ENCODE results near the gene TYW3.

The TYW3 gene, protein sequence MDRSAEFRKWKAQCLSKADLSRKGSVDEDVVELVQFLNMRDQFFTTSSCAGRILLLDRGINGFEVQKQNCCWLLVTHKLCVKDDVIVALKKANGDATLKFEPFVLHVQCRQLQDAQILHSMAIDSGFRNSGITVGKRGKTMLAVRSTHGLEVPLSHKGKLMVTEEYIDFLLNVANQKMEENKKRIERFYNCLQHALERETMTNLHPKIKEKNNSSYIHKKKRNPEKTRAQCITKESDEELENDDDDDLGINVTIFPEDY

DNA sequence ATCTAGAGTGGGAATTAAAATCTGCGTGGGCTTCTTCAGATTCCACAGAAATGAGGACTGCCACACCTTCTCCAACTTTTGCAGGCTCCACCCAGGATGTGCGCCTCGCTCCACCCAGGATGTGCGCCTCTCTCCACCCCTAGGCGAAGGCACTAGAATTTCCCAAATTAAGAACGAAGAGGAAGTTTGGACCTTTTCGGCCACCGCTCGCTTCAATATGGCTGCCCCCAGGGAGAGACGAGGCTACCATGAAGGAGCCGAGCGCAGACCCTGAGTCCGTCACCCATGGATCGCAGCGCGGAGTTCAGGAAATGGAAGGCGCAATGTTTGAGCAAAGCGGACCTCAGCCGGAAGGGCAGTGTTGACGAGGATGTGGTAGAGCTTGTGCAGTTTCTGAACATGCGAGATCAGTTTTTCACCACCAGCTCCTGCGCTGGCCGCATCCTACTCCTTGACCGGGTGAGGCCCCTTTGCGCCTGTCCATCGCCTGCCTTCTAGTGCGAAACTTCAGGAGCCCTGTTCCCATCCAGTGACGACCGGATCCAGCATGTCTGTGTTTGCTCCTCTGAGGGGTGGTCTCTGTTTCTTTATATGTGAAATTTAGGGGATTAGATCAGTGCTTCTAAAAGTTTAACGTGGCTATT, at the start of gene TYW3, which contains the start of gene CRYZ:
Gene TYW3 (plus strand): TSS at position 193 of the 644 bp plus-strand sequence. CDS start 93 bp downstream, at position 286.
Gene CRYZ (minus strand): TSS at position 91 of the 644 bp plus-strand sequence. CDS start 8,229 bp downstream, outside the sequence.
- peak; percentile 88 for DNase-seq

GRCh38 chr1:74683656-74684055, 49.3 kb upstream of the TYW3 start:
- no peak for DNase-seq

DNA sequence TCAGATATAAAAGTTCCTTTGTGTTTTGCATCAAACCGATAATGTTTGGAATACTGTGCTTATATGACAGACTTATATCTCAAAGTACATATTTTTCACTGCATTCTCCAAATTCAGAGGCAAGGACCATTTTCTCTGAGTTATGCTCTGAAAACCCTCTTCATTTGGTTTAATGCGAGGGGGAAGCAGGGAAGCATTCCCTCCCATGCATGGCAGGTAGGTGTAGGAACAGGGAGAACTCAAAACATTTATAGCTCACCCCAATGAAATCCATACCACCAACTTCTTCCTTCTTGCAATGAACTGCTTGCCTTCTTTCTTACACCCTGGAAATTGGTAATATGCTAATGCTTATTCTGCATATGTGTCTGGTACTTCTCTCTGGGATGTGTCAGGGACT, 48.7 kb upstream of the TYW3 start:
- no peak for DNase-seq

DNA sequence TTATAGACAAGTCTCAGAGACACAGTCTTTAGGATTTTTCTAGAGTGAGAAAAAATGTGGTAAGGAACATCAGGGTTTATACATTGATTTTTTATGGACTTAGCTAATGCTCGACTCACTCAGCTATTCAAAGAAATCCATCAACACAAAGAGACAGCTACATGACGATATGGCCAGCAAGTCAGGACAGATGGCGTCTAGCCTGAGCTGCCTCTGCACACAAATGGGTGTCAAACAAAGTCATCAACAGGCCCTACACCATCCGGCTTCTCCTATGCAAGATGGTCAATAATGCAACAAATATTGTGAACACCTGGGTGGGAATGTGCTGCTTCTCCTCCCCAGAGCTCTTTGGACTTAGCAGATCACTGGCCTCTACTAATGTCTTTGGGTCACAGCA, 46.0 kb upstream of the TYW3 start:
- DNase-seq: no peak

- peak; percentile 75 for DNase-seq
Measured at GRCh38 chr1:74689621-74690363, 43.2 kb upstream of the TYW3 start.

- DNase-seq: peak; percentile 59
Measured at GRCh38 chr1:74690364-74690696, 42.6 kb upstream of the TYW3 start.

DNA sequence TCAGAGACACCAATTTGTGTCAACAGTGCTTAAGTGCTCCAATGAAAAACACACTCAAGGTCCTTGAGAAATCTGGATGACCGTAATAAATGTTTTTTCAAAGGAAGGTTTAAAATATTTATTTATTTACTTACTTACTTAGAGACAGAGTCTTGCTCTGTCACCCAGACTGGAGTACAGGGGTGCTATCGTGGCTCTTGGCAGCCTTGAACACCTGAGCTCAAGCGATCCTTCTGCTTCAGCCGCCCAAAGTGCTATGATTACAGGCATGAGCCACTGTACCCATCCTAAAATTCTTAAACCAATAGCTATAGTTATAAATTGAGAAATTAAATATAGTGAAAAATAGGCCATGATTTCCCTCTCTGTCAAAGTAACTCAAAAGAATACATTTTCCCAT, 42.0 kb upstream of the TYW3 start:
- DNase-seq: peak; percentile 83

DNA sequence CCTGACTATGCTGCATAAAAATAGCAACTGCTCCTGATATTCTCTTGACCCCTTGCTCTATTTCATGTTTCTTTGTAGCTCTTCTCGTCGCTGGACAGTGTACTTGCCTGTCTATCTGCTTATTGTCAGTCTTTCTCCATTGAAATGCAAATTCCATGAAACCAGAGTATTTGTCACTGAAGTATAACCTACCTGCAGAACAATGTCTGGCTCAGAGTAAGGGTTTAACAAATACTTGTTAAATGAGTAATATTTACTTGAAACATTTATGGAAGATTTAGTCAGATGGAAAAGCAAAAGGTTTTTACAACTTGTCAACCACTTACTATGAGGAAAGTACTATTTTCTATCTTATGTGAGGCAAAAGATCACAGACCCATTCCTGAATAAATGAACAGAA, 39.5 kb upstream of the TYW3 start:
- DNase-seq: no peak

GRCh38 chr1:74697832-74698231, 35.1 kb upstream of the TYW3 start:
- DNase-seq: no peak

DNA sequence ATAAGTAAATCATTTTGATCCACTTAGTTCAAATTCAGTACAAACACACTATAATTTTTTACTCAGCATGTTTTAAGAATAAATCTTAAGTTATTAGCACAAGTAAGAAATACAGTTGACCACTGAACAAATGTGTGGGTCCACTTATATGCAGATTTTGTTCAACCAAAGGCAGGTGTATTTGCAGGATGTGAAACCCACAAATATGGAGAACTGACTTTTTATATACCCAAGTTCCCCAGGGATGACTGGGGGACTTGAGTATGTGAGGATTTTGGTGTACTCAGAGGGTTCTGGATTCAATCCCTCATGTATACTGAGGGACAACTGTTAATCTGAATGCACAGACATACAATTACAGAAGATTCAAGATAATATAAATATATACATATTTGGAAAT, 33.6 kb upstream of the TYW3 start:
- DNase-seq: no peak

GRCh38 chr1:74703386-74704182, 29.4 kb upstream of the TYW3 start:
- DNase-seq: no peak

DNA sequence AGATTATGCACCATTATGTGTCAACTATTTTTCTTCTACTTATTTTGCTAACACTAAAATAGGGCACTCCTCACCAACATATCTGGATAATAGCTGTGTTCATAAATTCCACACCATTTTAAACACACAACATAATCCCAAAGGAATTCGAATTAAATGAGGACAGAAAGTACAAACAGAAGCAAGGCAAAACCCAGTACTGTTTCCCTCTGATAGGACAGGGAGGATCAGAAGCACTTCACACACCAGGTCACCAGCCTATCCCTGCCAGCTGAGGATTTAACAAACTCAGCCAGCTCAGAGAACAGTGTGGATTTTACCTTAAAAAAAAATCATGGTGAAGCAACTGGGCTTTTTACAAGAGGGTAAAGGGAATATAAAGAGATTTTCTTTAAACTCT, 20.1 kb upstream of the TYW3 start:
- DNase-seq: no peak

DNA sequence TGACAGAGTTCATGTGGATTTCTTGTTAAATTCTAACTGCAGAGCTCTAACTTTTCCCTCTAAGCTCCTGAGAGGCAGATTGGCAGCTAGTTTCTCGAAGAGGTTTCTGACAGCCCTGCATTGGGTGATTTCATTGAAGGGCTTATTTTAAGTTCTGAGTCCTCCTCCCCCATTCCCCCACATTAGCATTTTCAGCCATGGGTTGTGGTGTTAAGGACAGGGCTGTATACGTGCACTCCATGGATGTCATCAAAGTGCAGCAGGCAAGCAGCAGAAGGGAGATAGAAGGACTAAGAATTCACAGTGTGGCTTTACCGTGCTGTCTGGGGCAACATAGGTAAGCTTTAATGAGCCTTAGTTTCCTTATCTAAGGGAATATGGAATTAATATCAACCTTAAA, 19.1 kb upstream of the TYW3 start:
- DNase-seq: no peak

GRCh38 chr1:74714429-74715235, 18.3 kb upstream of the TYW3 start:
- no peak for DNase-seq

- DNase-seq: no peak
Measured at GRCh38 chr1:74715236-74715502, 17.8 kb upstream of the TYW3 start.

DNA sequence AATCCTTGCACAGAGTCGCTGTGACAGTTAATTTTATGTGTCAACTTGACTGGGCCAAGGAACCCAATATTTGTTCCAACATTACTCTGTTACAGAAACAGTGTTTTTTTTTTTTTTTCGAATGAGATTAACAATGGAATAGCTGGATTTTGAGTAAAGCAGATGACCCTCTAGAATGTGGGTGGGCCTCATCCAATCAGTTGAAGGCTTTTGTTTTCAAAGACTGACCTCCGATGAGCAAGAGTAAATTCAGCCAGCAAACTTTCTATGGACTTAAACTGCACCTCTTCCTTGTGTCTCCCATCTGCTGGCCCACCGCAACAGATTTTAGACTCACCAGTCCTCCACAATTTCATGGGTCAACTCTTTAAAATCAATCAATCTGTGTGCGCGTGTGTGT, 17.1 kb upstream of the TYW3 start:
- DNase-seq: no peak

DNA sequence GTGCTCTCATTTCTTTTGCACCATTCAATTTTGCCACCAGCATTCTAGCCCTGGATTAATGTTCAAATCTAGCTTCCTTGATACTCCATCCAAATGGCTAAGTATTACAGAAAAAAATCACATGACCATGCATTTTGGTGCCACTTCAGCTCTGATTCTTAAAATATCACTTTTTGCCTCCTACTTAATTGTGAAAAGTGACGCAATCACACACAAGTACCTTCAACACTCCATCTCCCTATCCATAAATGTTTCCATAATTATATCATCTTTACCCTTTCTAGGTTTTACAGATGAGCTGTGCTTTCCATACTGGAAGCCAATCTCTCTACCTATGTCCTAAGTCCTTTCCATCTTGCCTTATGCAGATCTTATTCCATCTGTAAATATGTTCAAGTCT, 16.1 kb upstream of the TYW3 start:
- no peak for DNase-seq

DNA sequence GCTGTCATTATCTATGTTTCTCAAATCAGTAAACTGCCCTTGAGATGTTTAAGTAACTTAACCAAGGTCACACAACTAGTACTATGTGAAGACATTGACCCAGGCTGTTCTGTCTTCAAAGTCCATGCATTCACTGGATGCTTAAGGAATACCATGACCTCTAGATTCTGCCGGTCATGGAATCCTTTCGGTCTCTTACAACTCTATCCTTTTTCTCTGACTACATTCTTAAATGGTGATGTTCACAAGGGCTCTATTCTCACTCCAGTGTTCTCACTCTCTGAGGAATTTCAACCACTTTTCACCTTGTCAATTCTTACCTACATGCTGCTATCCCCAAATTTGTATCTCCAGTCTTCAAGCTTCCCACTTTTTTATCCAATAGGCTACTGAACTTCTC, 15.3 kb upstream of the TYW3 start:
- no peak for DNase-seq

GRCh38 chr1:74726063-74726462, 6.9 kb upstream of the TYW3 start:
- DNase-seq: no peak

DNA sequence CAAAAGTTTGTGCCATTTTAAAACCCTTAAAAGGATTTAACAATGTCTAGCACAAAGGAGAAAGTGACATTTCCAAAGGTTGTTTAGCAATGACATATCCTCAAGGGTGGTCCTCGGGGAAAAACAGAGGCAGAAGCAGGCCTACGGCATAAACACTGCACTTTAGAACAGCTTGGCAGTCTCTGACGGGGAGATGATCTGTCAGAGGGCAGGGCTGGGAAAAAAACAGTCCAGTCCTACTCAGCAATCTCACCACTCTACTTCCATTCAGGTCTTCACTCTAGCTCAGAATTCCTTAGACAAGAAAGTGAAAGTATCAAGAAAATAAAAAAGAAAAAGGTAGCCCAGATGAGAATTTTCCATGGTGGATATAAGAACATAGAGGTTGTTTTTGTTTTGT, 4.2 kb upstream of the TYW3 start:
- DNase-seq: no peak

DNA sequence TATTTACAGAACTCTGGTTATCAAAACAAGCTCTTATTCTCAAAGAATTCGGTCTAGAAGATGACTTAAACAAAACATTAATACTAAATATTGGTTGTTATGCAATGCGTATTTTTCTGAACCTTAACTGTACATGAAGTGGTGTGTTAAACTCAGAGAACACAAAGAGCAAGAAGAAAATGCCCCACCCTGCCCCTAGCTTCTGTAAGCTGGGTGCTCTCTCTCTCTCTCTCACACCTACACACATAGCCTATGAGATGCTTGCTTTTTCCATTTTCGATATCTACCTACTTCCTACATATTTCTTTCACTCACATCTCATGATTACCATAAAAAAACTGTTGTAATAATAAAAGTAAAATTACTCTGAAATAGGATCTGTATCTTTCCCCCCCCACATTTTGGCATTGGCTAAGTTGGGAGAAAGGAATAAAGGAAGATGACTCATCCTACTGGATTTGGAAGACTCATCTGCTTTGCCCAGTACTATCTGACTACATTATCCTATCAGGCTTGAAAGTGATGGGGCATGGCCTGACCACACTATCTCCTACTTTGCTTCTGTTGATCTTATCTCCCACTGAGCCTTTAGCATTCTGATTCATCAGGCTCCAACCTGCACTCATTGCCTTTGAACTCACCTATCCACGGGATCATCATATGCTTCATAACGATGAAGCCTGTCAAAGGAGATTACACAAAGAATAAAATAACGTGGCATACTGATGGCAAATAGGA, 3.0 kb upstream of the TYW3 start:
- no peak for DNase-seq

Measured in DMS79 treated with DMSO at 0.1 percent for 48 hours (cell line).